CD14-positive monocyte (primary cell): ENCODE data around the gene CAPN6. TPM values are rescaled to one million over a fixed set of nuclear protein-coding genes. Genes with fewer than 3 reads are reported as not detected.

ENCODE experiments used
- DNase-seq, 3 donors: peaks; one replicate each; pipeline ENCODE4 v3.0.0-alpha.2; 2011 to 2022
- H2AFZ ChIP-seq: 2 replicates; pipeline ENCODE4 v1.6.0; 2012; ENCODE audit warnings: mild to moderate bottlenecking, low read depth, low read length, inconsistent platforms; ENCODE audit not compliant: insufficient read depth, poor library complexity, severe bottlenecking
- H3K27ac ChIP-seq, 2 donors: 1 replicate in 1 of 2; 2 replicates in 1 of 2; pipeline ENCODE4 v1.5.1; 2012 to 2013; ENCODE audit warnings: low read length in 2 of 2, control low read depth in 1 of 2, inconsistent platforms in 1 of 2, low read depth in 1 of 2, mild to moderate bottlenecking in 1 of 2
- H3K27me3 ChIP-seq, 2 donors: one replicate each; pipeline versions ENCODE4 v1.6.0 to v1.6.1; 2011 to 2013; ENCODE audit warnings: low read length in 2 of 2; ENCODE audit not compliant: control insufficient read depth in 2 of 2, insufficient read depth in 2 of 2
- H3K36me3 ChIP-seq, 2 donors: replicated peaks in 1 of 2; 1 replicate in 1 of 2; 2 replicates in 1 of 2; pipeline versions ENCODE4 v1.5.1 to v1.6.1; 2012 to 2013; ENCODE audit warnings: low read length in 2 of 2, control low read depth in 1 of 2, inconsistent platforms in 1 of 2, mild to moderate bottlenecking in 1 of 2; ENCODE audit not compliant: insufficient read depth in 2 of 2, control insufficient read depth in 1 of 2
- H3K4me1 ChIP-seq, 2 donors: 1 replicate in 1 of 2; 2 replicates in 1 of 2; pipeline versions ENCODE4 v1.5.1 to v1.6.1; 2012 to 2013; ENCODE audit warnings: low read length in 2 of 2, control low read depth in 1 of 2, inconsistent platforms in 1 of 2, mild to moderate bottlenecking in 1 of 2, moderate library complexity in 1 of 2; ENCODE audit not compliant: insufficient read depth in 2 of 2, control insufficient read depth in 1 of 2
- H3K4me2 ChIP-seq: replicated peaks from 2 replicates; pipeline ENCODE3; 2012; ENCODE audit warnings: low read length, moderate library complexity, mild to moderate bottlenecking; ENCODE audit not compliant: poor library complexity, severe bottlenecking; ENCODE audit errors: extremely low read depth
- H3K4me3 ChIP-seq, 3 experiments: fragments of 200-600 bp in 1 of 3; sonication (generic) in 1 of 3; replicated peaks in 1 of 3; 1 replicate in 2 of 3; 2 replicates in 1 of 3; pipeline ENCODE4 v1.5.1; 2011 to 2013; ENCODE audit warnings: low read length in 3 of 3, mild to moderate bottlenecking in 3 of 3, control low read depth in 2 of 3, low read depth in 2 of 3, inconsistent platforms in 1 of 3, moderate library complexity in 1 of 3
- H3K79me2 ChIP-seq: 2 replicates; pipeline ENCODE4 v1.6.0; 2012; ENCODE audit warnings: mild to moderate bottlenecking, control low read depth, inconsistent platforms, low read length, moderate library complexity; ENCODE audit not compliant: insufficient read depth
- H3K9ac ChIP-seq: 2 replicates; pipeline ENCODE4 v1.6.0; 2017; ENCODE audit warnings: low read length, mild to moderate bottlenecking; ENCODE audit not compliant: insufficient read depth, poor library complexity, severe bottlenecking
- H3K9me3 ChIP-seq, 2 donors: replicated peaks in 1 of 2; 1 replicate in 1 of 2; 2 replicates in 1 of 2; pipeline versions ENCODE4 v1.5.1 to v1.6.1; 2012 to 2013; ENCODE audit warnings: low read length in 2 of 2, control low read depth in 1 of 2; ENCODE audit not compliant: control insufficient read depth in 1 of 2, insufficient read depth in 1 of 2
- H4K20me1 ChIP-seq: 2 replicates; pipeline ENCODE4 v1.6.0; 2012; ENCODE audit warnings: mild to moderate bottlenecking, low read length, control low read depth, moderate library complexity; ENCODE audit not compliant: insufficient read depth
- H3K27ac Mint-ChIP-seq, 7 donors: one replicate each; pipeline ENCODE4 v1.8.0; 2020; ENCODE audit warnings: mild to moderate bottlenecking in 7 of 7, mixed read lengths in 7 of 7, moderate library complexity in 6 of 7, inconsistent platforms in 2 of 7
- H3K27me3 Mint-ChIP-seq, 3 donors: one replicate each; pipeline ENCODE4 v1.8.0; 2021 to 2022; ENCODE audit warnings: low read depth in 3 of 3, mild to moderate bottlenecking in 3 of 3, mixed read lengths in 3 of 3, moderate library complexity in 3 of 3, inconsistent platforms in 1 of 3
- H3K36me3 Mint-ChIP-seq, 2 donors: one replicate each; pipeline ENCODE4 v1.8.0; 2020; ENCODE audit warnings: mixed read lengths in 2 of 2, inconsistent platforms in 1 of 2, mild to moderate bottlenecking in 1 of 2
- H3K4me1 Mint-ChIP-seq: one replicate; pipeline ENCODE4 v1.8.0; 2020; ENCODE audit warnings: mild to moderate bottlenecking, mixed read lengths
- H3K4me3 Mint-ChIP-seq, 2 donors: one replicate each; pipeline ENCODE4 v1.8.0; 2020; ENCODE audit warnings: mild to moderate bottlenecking in 2 of 2, mixed read lengths in 2 of 2, moderate library complexity in 1 of 2
- H3K9me3 Mint-ChIP-seq, 7 donors: one replicate each; pipeline ENCODE4 v1.8.0; 2020 to 2022; ENCODE audit warnings: mixed read lengths in 7 of 7, mild to moderate bottlenecking in 6 of 7, moderate library complexity in 6 of 7, inconsistent platforms in 2 of 7
- CTCF ChIP-seq: fragments of 200-600 bp; IDR thresholded peaks from one replicate; pipeline ENCODE4 v1.8.0; 2022; ENCODE audit warnings: antibody characterized with exemption, mild to moderate bottlenecking
- WGBS: methylation state at CpG from one replicate; pipeline ENCODE4 v1.1.5; 2013; ENCODE audit warnings: missing lambda C conversion rate; ENCODE audit not compliant: insufficient coverage; 5-methylcytosine and 5-hydroxymethylcytosine counted together
- intact Hi-C, 2 donors: fragments of 100-400 bp; cut with micrococcal nuclease; formaldehyde crosslinking; loops; one replicate each; pipeline versions ENCODE4 v1.15.0 to v1.15.1; 2023
- polyA plus RNA-seq, 3 donors: library from polyadenylated mRNA; depleted of rRNA in 1 of 3; unstranded in 2 of 3; stranded (reverse) in 1 of 3; fragments of 300-500 nt in 2 of 3; fragments of >200 nt in 1 of 3; fragmentation: Illumina TruSeq in 2 of 3; gene quantifications; 1 replicate in 2 of 3; 2 replicates in 1 of 3; pipeline ENCODE4 v1.2.3, GENCODE V29; 2012 to 2021

The CAPN6 gene
- polyA plus RNA-seq, 3 donors = not detected

GRCh38 chrX:111265486-111265885 is 4.8 kb downstream of the CAPN6 start:
- no peaks in the 10 kb centered on the region for H3K36me3 Mint-ChIP-seq
- no peaks in the 10 kb centered on the region for H4K20me1 ChIP-seq
- H3K9me3 Mint-ChIP-seq = no peaks in the 10 kb centered on the region
- DNase-seq = no peak
- no peak overlapping the region for H3K4me3 ChIP-seq
- H3K4me2 ChIP-seq = no peak overlapping the region
- H3K27ac Mint-ChIP-seq = no peak overlapping the region
- no peak overlapping the region for H3K4me3 Mint-ChIP-seq
- no peak overlapping the region for H3K9ac ChIP-seq
- peaks cover 2 to 17% (median 4%) of the 10 kb centered on the region in 3 donors for H3K27me3 Mint-ChIP-seq
- H3K27me3 ChIP-seq = peaks cover 0 to 6% of the 10 kb centered on the region in 2 donors
- no peak overlapping the region for H3K27ac ChIP-seq
- H3K79me2 ChIP-seq = no peaks in the 10 kb centered on the region
- 60% methylated on average over 1 of the region's 2 CpGs for WGBS
- no peaks in the 10 kb centered on the region for H3K36me3 ChIP-seq
- intact Hi-C loops = no loop called here
- no peaks in the 10 kb centered on the region for H3K4me1 ChIP-seq
- no peak overlapping the region for H2AFZ ChIP-seq
- peaks cover 2% of the 10 kb centered on the region for H3K4me1 Mint-ChIP-seq
- no peak for TF ChIP-seq CTCF
- no peaks in the 10 kb centered on the region for H3K9me3 ChIP-seq

GRCh38 chrX:111264385-111264784 is 5.9 kb downstream of the CAPN6 start:
- Histone ChIP-seq H3K79me2 (no peaks in the 10 kb centered on the region), H3K27ac (no peak overlapping the region), H3K9ac (no peak overlapping the region), H4K20me1 (no peaks in the 10 kb centered on the region), H3K36me3 (no peaks in the 10 kb centered on the region), H3K4me3 (no peak overlapping the region), H3K4me1 (no peaks in the 10 kb centered on the region), H2AFZ (no peak overlapping the region), H3K9me3 (no peaks in the 10 kb centered on the region), H3K27me3 (peaks cover 0 to 6% of the 10 kb centered on the region in 2 donors), H3K4me2 (no peak overlapping the region)
- H3K4me3 Mint-ChIP-seq = no peak overlapping the region
- H3K27me3 Mint-ChIP-seq = peaks cover 4 to 13% (median 4%) of the 10 kb centered on the region in 3 donors
- no peaks in the 10 kb centered on the region for H3K4me1 Mint-ChIP-seq
- H3K9me3 Mint-ChIP-seq = no peaks in the 10 kb centered on the region
- WGBS = no CpG with 5 or more reads among the region's 2 CpGs
- H3K27ac Mint-ChIP-seq = no peak overlapping the region
- no peak for DNase-seq
- intact Hi-C loops = no loop called here
- TF ChIP-seq CTCF = no peak
- no peaks in the 10 kb centered on the region for H3K36me3 Mint-ChIP-seq
